Measurements from ENCODE around the gene WASL.
"Not testable (repeated sequence)": the region's sequence is repeated elsewhere in the genome, so short reads cannot be mapped to it uniquely, and the experiment has no call there.

The WASL gene

GRCh38 chr7:123732413-123733091 lies 16.3 kb downstream of the WASL start:
- no peak for DNase-seq (ENCODE audit: low read depth)

GRCh38 chr7:123729218-123729578 lies 19.6 kb downstream of the WASL start:
- no peak for DNase-seq (ENCODE audit: low read depth)

- no peak for DNase-seq (ENCODE audit: low read depth)
These were observed 21.5 kb downstream of the WASL start for GRCh38 chr7:123727071-123727837.

DNA sequence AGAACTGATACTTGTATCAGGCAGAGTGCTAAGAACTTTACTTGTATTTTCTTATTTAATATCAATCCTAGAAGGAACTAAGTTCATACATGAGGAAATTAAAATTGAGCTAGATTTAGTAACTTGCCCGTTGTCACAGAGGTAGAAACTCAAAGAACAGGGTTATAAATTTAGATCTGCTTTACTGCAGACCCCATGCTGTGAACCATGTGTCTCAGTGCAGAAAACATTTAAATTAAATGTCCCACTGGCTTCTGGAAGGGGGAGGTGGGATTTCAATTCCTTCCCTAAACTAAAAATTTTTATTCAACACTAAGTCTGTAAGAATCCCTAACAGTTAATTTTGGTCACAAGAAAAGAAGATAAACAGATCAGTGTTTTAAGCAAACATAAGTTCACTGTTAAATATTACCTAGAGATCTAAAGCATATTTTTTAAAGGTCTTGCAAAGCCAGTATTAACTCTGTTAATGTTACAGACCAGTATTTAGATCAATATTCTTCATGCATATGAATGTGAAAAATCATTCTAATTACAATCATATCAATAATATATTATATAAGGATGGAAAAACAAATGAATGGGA lies 23.1 kb downstream of the WASL start:
- no peak for DNase-seq (ENCODE audit: low read depth)

DNA sequence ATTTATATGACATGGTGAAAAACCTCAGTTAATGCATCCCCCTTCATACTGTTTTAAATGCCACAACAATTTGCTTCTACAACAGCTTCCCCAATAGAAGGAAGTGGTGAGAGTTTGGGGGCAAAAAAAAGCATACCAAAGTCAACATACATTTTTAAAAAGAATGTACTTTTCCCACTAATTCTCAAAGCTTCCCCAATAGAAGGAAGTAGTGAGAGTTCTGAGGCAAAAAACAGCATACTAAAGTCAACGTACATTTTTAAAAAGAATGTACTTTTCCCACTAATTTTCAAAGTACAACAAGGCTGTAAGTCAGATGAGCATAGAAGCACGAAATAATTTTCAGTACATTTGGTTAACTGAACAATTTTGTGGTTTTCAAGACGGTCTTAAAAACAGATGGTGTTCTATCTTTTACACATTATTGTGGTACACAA lies 24.0 kb downstream of the WASL start:
- DNase-seq (ENCODE audit: low read depth): no peak

DNA sequence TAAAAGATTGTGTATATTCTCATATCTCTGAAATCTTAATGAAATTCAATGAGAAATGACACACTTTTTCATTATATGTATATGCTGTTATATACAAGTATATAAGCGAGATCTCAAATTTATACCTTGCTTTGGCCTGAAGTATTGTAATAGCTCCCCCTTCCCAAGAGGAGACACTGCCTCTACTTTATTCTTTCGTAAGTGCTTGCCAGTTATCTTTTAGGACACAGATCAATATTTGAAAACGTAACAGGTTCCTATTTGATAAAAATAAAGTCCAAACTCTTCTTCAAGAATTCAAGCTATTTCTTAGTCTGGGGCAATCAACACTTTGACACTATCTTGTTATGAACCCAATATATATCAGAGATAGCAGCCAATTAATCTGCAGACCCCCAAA lies 24.9 kb downstream of the WASL start:
- no peak for DNase-seq (ENCODE audit: low read depth)

DNA sequence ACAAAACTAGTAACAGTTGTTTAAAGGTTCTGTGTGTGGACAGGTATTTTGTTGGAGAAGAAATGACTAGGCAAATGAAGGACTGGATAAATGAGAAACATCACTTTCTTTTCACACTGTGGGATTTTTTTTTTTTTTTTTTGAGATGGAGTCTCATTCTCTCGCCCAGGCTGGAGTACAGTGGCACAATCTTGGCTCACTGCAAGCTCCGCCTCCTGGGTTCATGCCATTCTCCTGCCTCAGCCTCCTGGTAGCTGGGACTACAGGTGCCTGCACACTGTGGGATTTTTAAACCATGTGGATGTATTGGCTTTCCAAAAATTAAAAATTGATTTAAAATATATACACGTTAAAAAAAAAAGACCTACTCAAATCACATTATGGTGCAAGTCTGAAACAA lies 28.3 kb downstream of the WASL start:
- not testable (repeated sequence) for DNase-seq (ENCODE audit: low read depth)

DNA sequence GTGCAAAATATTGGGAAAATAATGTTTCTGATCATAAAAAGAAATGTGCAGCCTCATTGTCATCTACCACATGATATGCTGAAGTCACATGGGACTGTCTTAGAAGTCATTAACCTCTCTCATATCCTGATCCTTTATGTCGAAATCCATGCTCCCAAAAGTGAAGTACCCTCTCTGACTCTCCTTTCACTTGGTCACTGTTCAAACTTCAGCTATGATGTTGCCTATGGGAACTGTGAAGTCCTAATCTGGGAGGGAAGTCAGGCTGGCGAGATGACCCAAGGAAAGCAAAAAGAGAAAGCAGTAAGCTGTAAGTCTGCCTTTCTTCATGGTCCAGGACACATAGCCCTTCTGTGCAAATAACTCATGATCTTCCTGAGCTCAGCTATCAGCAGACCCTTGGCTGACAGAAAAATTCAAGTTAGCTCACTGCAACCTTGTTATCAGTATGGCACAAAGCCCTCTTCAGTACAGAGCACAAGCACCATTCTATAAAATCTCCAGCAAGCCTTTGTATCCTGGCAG lies 29.5 kb downstream of the WASL start:
- DNase-seq (ENCODE audit: low read depth): no peak

GRCh38 chr7:123718773-123719172 lies 30.0 kb downstream of the WASL start:
- DNase-seq (ENCODE audit: low read depth): no peak

- no peak for DNase-seq (ENCODE audit: low read depth)
These were observed 31.1 kb downstream of the WASL start for GRCh38 chr7:123717689-123718088.

DNA sequence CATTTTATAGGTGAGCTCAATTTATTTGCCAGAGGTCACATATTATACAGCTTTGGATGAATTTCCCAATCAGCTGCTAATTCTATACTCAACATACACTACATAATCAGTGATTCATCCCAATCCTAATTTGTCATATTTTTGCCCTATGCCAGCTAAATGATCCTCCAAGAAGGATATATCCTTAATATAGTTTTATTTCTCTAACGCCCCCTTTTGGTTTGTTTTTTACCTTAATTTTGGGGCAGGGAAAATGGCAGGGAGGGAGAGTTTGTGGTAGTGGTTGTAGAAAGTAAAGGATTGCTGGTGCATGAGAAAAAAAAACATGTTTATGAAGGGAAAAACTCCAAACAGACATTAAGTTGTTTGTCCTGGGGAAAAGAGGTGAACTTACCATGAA lies 31.9 kb downstream of the WASL start:
- no peak for DNase-seq (ENCODE audit: low read depth)

- DNase-seq (ENCODE audit: low read depth): no peak
These were observed 33.0 kb downstream of the WASL start for GRCh38 chr7:123715799-123716198.

DNA sequence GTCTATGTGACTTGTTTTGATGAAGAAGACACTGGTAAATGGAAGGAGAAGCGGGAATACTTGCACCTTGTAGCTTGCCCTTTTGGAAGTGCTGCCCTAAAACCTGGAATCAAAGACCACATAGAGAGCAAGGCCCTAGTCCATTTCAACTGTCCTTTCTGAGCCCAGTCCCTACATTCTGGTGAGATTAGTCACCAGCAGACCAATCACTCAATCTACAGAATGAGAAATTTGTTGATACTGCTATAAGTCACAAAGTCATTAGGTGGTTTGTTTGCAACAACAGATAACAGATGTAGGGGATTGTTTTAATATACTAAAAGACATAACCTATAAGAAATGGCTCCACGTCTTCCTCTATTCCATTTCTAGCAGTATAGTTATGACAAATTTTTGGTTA lies 33.6 kb downstream of the WASL start:
- no peak for DNase-seq (ENCODE audit: low read depth)

- DNase-seq (ENCODE audit: low read depth): no peak
These were observed 34.3 kb downstream of the WASL start for GRCh38 chr7:123714296-123715080.

- DNase-seq (ENCODE audit: low read depth): no peak
These were observed 36.2 kb downstream of the WASL start for GRCh38 chr7:123712619-123713018.

GRCh38 chr7:123711832-123712293 lies 36.9 kb downstream of the WASL start:
- no peak for DNase-seq (ENCODE audit: low read depth)

DNA sequence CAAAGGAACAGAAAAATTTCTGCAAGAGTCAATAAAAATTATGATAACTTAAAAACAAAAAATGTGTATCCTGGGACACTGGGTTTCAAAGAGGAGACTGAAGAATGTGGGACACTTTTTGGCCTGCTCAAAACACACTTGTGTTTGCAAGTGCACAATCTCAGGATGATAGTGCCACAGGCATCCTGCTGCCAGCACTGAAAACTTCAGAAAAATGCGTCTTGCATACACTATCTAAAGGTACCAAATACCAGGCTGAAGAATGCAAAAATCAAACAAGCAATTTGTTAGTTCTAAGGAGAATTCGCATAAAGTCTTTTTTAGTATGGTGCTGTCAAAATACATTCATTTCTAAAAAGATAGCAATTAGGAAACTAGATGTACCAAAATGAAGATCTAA lies 38.1 kb downstream of the WASL start:
- no peak for DNase-seq (ENCODE audit: low read depth)

- no peak for DNase-seq (ENCODE audit: low read depth)
These were observed 39.3 kb downstream of the WASL start for GRCh38 chr7:123709525-123709924.

- no peak for DNase-seq (ENCODE audit: low read depth)
These were observed 43.4 kb downstream of the WASL start for GRCh38 chr7:123705211-123705901.

GRCh38 chr7:123695944-123696677 lies 52.7 kb downstream of the WASL start:
- no peak for DNase-seq (ENCODE audit: low read depth)

- no peak for DNase-seq (ENCODE audit: low read depth)
These were observed 56.3 kb downstream of the WASL start for GRCh38 chr7:123692471-123692877.
